MCF 10A (cell line): Measurements from ENCODE around the gene RBMX. TPM values are rescaled to one million over a fixed set of nuclear protein-coding genes. Genes with fewer than 3 reads are reported as not detected.

Experiments
- BruUV-seq: library from RNA; stranded (reverse); fragments of 400-500 nt; replicated peaks from 2 replicates; lab custom pipeline; 2021; lab: Mats Ljungman, UMichigan
- CTCF ChIA-PET: fragments of 300-600 bp; sonication (Branson Sonifier 250); formaldehyde crosslinking; extraction: SDS; loops from one replicate; lab custom pipeline; 2021; ENCODE audit warnings: antibody characterized with exemption, inconsistent platforms; lab: Yijun Ruan, JAX
- POLR2A ChIA-PET: fragments of 300-600, 350-650 bp; sonication (Branson Sonifier 250); formaldehyde crosslinking; extraction: SDS; loops from one replicate; lab custom pipeline; 2020; ENCODE audit warnings: antibody characterized with exemption, inconsistent platforms; lab: Yijun Ruan, JAX
- DNase-seq: peaks from one replicate; pipeline ENCODE4 v3.0.0-alpha.2; 2018; ENCODE audit not compliant: unreplicated experiment
- H3K27ac Mint-ChIP-seq: one replicate; pipeline ENCODE4 v1.8.0; 2022; ENCODE audit warnings: mild to moderate bottlenecking, low read depth, mixed read lengths; ENCODE audit not compliant: unreplicated experiment
- H3K27me3 Mint-ChIP-seq: one replicate; pipeline ENCODE4 v1.8.0; 2022; ENCODE audit warnings: mixed read lengths; ENCODE audit not compliant: insufficient read depth, unreplicated experiment
- H3K36me3 Mint-ChIP-seq: one replicate; pipeline ENCODE4 v1.8.0; 2022; ENCODE audit warnings: mild to moderate bottlenecking, moderate library complexity, mixed read lengths; ENCODE audit not compliant: insufficient read depth, unreplicated experiment
- H3K4me1 Mint-ChIP-seq: one replicate; pipeline ENCODE4 v1.8.0; 2022; ENCODE audit warnings: mixed read lengths; ENCODE audit not compliant: insufficient read depth, unreplicated experiment
- H3K4me3 Mint-ChIP-seq: one replicate; pipeline ENCODE4 v1.8.0; 2022; ENCODE audit warnings: mild to moderate bottlenecking, moderate library complexity, mixed read lengths; ENCODE audit not compliant: unreplicated experiment
- H3K9me3 Mint-ChIP-seq: one replicate; pipeline ENCODE4 v1.8.0; 2022; ENCODE audit warnings: mixed read lengths; ENCODE audit not compliant: unreplicated experiment
- intact Hi-C: fragments of 100-400 bp; cut with micrococcal nuclease; formaldehyde crosslinking; loops from 2 replicates; pipeline ENCODE4 v1.14.1; 2022
- total RNA-seq: library from RNA; stranded (reverse); gene quantifications from 2 replicates; pipeline ENCODE4 v1.2.3, GENCODE V29; 2022
- TF ChIP-seq, protein P1 (sequence below): fragments of 200-600 bp; IDR thresholded peaks from one replicate; pipeline ENCODE4 v1.8.0; 2022; ENCODE audit warnings: antibody characterized with exemption, mild to moderate bottlenecking; ENCODE audit not compliant: unreplicated experiment

The RBMX gene
- total RNA-seq, 1 experiment from 2014 or later = 333 TPM

DNA sequence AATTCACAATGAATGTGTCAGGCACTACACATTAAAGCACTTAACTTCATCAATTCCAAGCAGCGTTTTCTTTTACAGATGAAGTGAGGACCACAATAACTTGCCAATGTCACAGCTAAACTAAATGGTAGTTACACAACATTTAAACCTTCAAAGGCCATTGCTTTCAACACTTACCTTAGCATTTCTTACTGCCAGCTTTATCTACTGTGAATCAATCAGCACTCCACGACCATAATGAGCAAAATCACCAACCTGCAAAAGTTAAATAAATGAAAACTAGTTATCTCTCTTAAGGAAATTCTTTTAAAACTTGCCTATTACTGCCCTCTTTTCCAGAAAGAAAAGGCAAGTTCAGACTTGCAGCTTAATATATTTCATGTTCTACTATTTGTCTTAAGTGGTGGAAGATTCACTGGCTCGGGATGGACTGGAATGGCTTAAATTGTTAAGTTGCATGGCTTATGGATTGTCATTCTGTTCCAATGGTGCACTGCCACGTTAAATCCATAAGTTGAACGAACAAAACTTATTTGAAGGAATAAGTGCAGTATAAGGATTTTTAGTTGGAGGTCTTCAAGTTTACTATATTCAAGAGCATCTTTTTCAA, 8.3 kb downstream of the RBMX start:
- DNase-seq = no peak
- no peak overlapping the region for H3K27ac Mint-ChIP-seq
- ChIA-PET CTCF (interaction anchor here (0.8 kb wide), 1 partner anchor 53 kb away, joined by 4 read pairs; no protein-coding TSS in a partner anchor), POLR2A (interaction anchor here (3.3 kb wide), 1 partner anchor 8 kb away, joined by 12 read pairs; the partner anchor contains the start of gene RBMX)
- BruUV-seq = no TSS peak
- TF ChIP-seq, protein P1, sequence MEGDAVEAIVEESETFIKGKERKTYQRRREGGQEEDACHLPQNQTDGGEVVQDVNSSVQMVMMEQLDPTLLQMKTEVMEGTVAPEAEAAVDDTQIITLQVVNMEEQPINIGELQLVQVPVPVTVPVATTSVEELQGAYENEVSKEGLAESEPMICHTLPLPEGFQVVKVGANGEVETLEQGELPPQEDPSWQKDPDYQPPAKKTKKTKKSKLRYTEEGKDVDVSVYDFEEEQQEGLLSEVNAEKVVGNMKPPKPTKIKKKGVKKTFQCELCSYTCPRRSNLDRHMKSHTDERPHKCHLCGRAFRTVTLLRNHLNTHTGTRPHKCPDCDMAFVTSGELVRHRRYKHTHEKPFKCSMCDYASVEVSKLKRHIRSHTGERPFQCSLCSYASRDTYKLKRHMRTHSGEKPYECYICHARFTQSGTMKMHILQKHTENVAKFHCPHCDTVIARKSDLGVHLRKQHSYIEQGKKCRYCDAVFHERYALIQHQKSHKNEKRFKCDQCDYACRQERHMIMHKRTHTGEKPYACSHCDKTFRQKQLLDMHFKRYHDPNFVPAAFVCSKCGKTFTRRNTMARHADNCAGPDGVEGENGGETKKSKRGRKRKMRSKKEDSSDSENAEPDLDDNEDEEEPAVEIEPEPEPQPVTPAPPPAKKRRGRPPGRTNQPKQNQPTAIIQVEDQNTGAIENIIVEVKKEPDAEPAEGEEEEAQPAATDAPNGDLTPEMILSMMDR = no peak
- H3K27me3 Mint-ChIP-seq = no peaks in the 10 kb centered on the region
- no peaks in the 10 kb centered on the region for H3K4me1 Mint-ChIP-seq
- H3K36me3 Mint-ChIP-seq = peaks cover 100% of the 10 kb centered on the region
- no peak overlapping the region for H3K4me3 Mint-ChIP-seq
- intact Hi-C loops = no loop called here
- H3K9me3 Mint-ChIP-seq = no peaks in the 10 kb centered on the region

DNA sequence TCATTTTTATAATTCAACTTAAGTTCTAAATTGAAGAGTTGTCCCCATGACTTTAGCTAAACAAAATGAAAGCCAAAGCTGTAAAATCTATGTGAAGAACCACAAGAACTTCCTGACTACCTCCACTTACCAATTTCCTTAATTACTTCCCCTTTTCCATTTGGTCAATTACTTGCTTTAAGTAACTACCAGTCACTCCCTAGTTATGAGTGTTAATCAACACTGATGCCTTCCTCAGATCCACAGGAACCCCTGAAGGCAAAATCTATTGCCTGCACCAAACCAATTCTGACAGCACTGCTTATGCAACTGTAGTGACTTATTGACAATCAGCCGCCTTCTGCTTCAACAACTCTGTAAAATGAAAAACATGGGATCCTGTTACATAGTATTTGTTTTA, 10.5 kb downstream of the RBMX start:
- peaks cover 96% of the 10 kb centered on the region for H3K36me3 Mint-ChIP-seq
- no peak overlapping the region for H3K4me3 Mint-ChIP-seq
- no TSS peak for BruUV-seq
- ChIA-PET CTCF (interaction anchor here (0.6 kb wide), 1 partner anchor 181 kb away, joined by 3 read pairs; no protein-coding TSS in a partner anchor), POLR2A (interaction anchor here (3.3 kb wide), 1 partner anchor 10 kb away, joined by 12 read pairs; the partner anchor contains the start of gene RBMX)
- DNase-seq = no peak
- TF ChIP-seq, protein P1 = no peak
- no peaks in the 10 kb centered on the region for H3K4me1 Mint-ChIP-seq
- no peaks in the 10 kb centered on the region for H3K9me3 Mint-ChIP-seq
- no peak overlapping the region for H3K27ac Mint-ChIP-seq
- intact Hi-C loops = no loop called here
- no peaks in the 10 kb centered on the region for H3K27me3 Mint-ChIP-seq

DNA sequence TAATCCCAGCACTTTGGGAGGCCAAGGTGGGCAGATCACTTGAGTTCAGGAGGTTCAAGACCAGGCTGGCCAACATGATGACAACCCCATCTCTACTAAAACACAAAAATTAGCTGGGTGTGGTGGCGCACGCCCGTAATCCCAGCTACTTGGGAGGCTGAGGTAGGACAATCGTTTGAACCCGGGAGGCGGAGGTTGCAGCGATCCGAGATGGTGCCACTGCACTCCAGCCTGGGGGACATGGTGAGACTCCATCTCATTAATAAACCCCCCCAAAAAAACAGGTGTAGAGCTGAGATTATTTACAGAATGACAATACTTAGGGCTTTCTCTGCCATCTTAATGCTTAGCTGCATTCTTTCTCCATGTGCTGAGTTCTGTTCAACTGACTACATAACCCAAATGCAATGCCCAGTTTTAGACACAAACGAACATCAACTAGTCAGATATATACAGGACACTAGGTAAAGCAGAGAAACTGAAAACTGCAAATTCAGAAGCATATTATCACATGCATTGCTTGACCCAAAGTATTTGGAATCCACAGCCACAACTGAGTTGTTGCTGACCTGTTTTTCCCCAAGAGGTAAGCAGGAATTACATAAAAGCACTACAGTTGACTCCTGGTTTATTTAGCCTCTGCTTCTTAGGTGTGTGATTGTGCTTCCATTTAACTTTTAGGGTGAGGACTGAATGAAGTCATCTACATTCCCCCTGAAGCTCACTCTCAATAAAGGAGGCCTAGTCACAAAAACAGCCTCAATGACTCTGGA, 12.1 kb downstream of the RBMX start:
- no TSS peak for BruUV-seq
- ChIA-PET POLR2A (interaction anchor here (0.6 to 1.0 kb wide), 4 partner anchors 9 to 160 kb away, joined by 3 to 4 read pairs (median 3); no protein-coding TSS in a partner anchor), CTCF (interaction anchor here (0.6 kb wide), 1 partner anchor 677 kb away, joined by 3 read pairs; no protein-coding TSS in a partner anchor)
- Mint-ChIP-seq H3K4me1 (no peaks in the 10 kb centered on the region), H3K27ac (no peak overlapping the region), H3K36me3 (peaks cover 96% of the 10 kb centered on the region), H3K9me3 (no peaks in the 10 kb centered on the region), H3K4me3 (no peak overlapping the region), H3K27me3 (no peaks in the 10 kb centered on the region)
- DNase-seq = no peak
- TF ChIP-seq, protein P1 = no peak
- intact Hi-C loops = no loop called here

DNA sequence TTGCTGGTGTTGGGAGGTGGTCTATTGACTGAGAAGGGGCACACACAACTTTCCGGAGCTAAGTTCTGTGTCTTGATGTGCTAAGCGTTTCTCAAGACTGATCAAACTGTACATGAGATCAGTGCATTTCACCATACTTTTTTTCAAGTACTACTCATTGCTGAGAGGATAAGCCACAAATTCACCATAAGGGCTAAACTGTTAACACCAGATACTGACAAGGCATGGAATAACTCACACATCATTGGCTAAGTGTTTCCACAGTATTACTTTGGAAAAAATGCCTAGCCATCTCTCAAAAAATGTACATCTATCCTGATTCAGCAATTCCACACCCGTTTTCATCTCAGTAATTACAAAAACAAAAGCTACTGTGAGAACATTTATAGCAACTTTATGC, 13.0 kb downstream of the RBMX start:
- intact Hi-C loops = no loop called here
- BruUV-seq = no TSS peak
- POLR2A ChIA-PET = interaction anchor here (0.6 to 1.8 kb wide), 5 partner anchors 12 to 230 kb away, joined by 3 to 4 read pairs (median 3); no protein-coding TSS in a partner anchor

More for the DNA sequence above, 13.0 kb downstream of the RBMX start:
- CTCF ChIA-PET = interaction anchor here (0.6 kb wide), 1 partner anchor 27 kb away, joined by 3 read pairs; no protein-coding TSS in a partner anchor
- no peaks in the 10 kb centered on the region for H3K27me3 Mint-ChIP-seq
- H3K9me3 Mint-ChIP-seq = no peaks in the 10 kb centered on the region
- TF ChIP-seq, protein P1 = no peak
- no peak overlapping the region for H3K4me3 Mint-ChIP-seq
- H3K27ac Mint-ChIP-seq = no peak overlapping the region
- H3K36me3 Mint-ChIP-seq = peaks cover 94% of the 10 kb centered on the region
- DNase-seq = no peak
- H3K4me1 Mint-ChIP-seq = no peaks in the 10 kb centered on the region
